Activated CD4-positive, alpha-beta T cell treated with anti-CD3 and anti-CD28 coated beads, Interleukin-2, amount 50 U/mL, for 16 hours (primary cell): ENCODE data around the gene ITGB1BP1.
A peak's percentile ranks its signal among the peaks of the same experiment; 100 is the strongest.

ENCODE experiments used
- DNase-seq: peaks from one replicate; pipeline ENCODE4 v3.0.0-alpha.2; 2020

The ITGB1BP1 gene

GRCh38 chr2:9424447-9425164 is 1.3 kb upstream of the ITGB1BP1 start:
- DNase-seq, result peak; percentile 22

GRCh38 chr2:9423922-9424272 is 569 bp upstream of the ITGB1BP1 start:
- DNase-seq, result no peak

- DNase-seq, result peak; percentile 62
These were observed 818 bp downstream of the ITGB1BP1 start for GRCh38 chr2:9422321-9423099.

GRCh38 chr2:9420495-9420894 is 2.8 kb downstream of the ITGB1BP1 start:
- DNase-seq, result no peak

GRCh38 chr2:9419541-9419940 is 3.8 kb downstream of the ITGB1BP1 start:
- DNase-seq, result no peak

GRCh38 chr2:9418746-9419145 is 4.6 kb downstream of the ITGB1BP1 start:
- DNase-seq, result no peak

- DNase-seq, result no peak
These were observed 5.6 kb downstream of the ITGB1BP1 start for GRCh38 chr2:9417725-9418124.

GRCh38 chr2:9416962-9417316 is 6.4 kb downstream of the ITGB1BP1 start:
- DNase-seq, result no peak

- no peak for DNase-seq
These were observed 6.9 kb downstream of the ITGB1BP1 start for GRCh38 chr2:9416267-9416961.

- no peak for DNase-seq
These were observed 7.7 kb downstream of the ITGB1BP1 start for GRCh38 chr2:9415516-9416169.

- no peak for DNase-seq
These were observed 10.5 kb downstream of the ITGB1BP1 start for GRCh38 chr2:9412781-9413180.

- no peak for DNase-seq
These were observed 13.2 kb downstream of the ITGB1BP1 start for GRCh38 chr2:9410108-9410507.

GRCh38 chr2:9408641-9409151 is 14.6 kb downstream of the ITGB1BP1 start:
- no peak for DNase-seq

GRCh38 chr2:9407363-9407811 is 15.9 kb downstream of the ITGB1BP1 start:
- no peak for DNase-seq

- no peak for DNase-seq
These were observed 16.6 kb downstream of the ITGB1BP1 start for GRCh38 chr2:9406529-9407362.

- DNase-seq, result no peak
These were observed 17.7 kb downstream of the ITGB1BP1 start for GRCh38 chr2:9405636-9406035.

- DNase-seq, result no peak
These were observed 18.9 kb downstream of the ITGB1BP1 start for GRCh38 chr2:9404451-9404850.

- no peak for DNase-seq
These were observed 19.4 kb downstream of the ITGB1BP1 start for GRCh38 chr2:9403924-9404323.

- no peak for DNase-seq
These were observed 21.5 kb downstream of the ITGB1BP1 start for GRCh38 chr2:9401646-9402371.

GRCh38 chr2:9401059-9401547 is 22.2 kb downstream of the ITGB1BP1 start:
- DNase-seq, result no peak
